Measurements from ENCODE around the gene KCND3. TPM values are rescaled to one million over a fixed set of nuclear protein-coding genes. Genes with fewer than 3 reads are reported as not detected.

KCND3 gene
- total RNA-seq, 1 donor from 2014 or later, result 0.03 TPM

GRCh38 chr1:111733183-111733991, 256.1 kb downstream of the KCND3 start:
- peak; percentile 97 for DNase-seq (ENCODE audit: low read depth)

- DNase-seq (ENCODE audit: low read depth), result no peak
These were observed 256.8 kb downstream of the KCND3 start for GRCh38 chr1:111732718-111733117.

- no peak for DNase-seq (ENCODE audit: low read depth)
These were observed 257.5 kb downstream of the KCND3 start for GRCh38 chr1:111731956-111732355.

- no peak for DNase-seq (ENCODE audit: low read depth)
These were observed 258.8 kb downstream of the KCND3 start for GRCh38 chr1:111730706-111731105.

GRCh38 chr1:111729946-111730681, 259.4 kb downstream of the KCND3 start:
- peak; percentile 42 for DNase-seq (ENCODE audit: low read depth)

GRCh38 chr1:111729271-111729921, 260.1 kb downstream of the KCND3 start:
- DNase-seq (ENCODE audit: low read depth), result peak; percentile 99

- no peak for DNase-seq (ENCODE audit: low read depth)
These were observed 262.4 kb downstream of the KCND3 start for GRCh38 chr1:111727056-111727455.

- DNase-seq (ENCODE audit: low read depth), result peak; percentile 98
These were observed 264.3 kb downstream of the KCND3 start for GRCh38 chr1:111725192-111725591.

GRCh38 chr1:111723871-111724270, 265.6 kb downstream of the KCND3 start:
- DNase-seq (ENCODE audit: low read depth), result no peak

- DNase-seq (ENCODE audit: low read depth), result no peak
These were observed 266.2 kb downstream of the KCND3 start for GRCh38 chr1:111723091-111723806.

GRCh38 chr1:111720977-111721786, 268.3 kb downstream of the KCND3 start:
- DNase-seq (ENCODE audit: low read depth), result peak; percentile 53

Other genes starting within 250 kb of the KCND3 start
- 22.4 and 27.0 TPM in 2 replicates for gene DDX20, start 233.8 kb downstream of the KCND3 start, total RNA-seq

All from myocyte (in vitro differentiated cells).